ENCODE results near the gene GNG4. TPM values are rescaled to one million over a fixed set of nuclear protein-coding genes. Genes with fewer than 3 reads are reported as not detected.
"Not testable (repeated sequence)": the region's sequence is repeated elsewhere in the genome, so short reads cannot be mapped to it uniquely, and the experiment has no call there.

GNG4 gene
- total and polyA plus RNA-seq, 7 donors: 0.04 to 0.41 (median 0.05) TPM; not detected in 4

- Histone ChIP-seq H3K27me3 (ENCODE audit: insufficient read depth in 3 of 3, low read length in 2 of 3) (peaks cover 0 to 2% (median 0%) of the 10 kb centered on the region in 3 donors), H3K9me3 (peaks cover 5% of the 10 kb centered on the region), H3K27ac (no peak overlapping the region), H3K4me3 (no peak overlapping the region), H3K4me1 (no peaks in the 10 kb centered on the region), H3K36me3 (ENCODE audit: insufficient read depth in 1 of 2, low read depth in 1 of 2) (no peaks in the 10 kb centered on the region)
- WGBS, 3 donors: 93 to 95% (median 93%) methylated on average over 3 of the region's 3 CpGs
- ATAC-seq: no peak
- intact Hi-C loops (cut with DNase I): no loop called here
- DNase-seq: no peak
- no peak for TF ChIP-seq CTCF (IDR thresholded peaks at IDR 0.05)
Measured at GRCh38 chr1:235579891-235580290, 69.7 kb downstream of the GNG4 start.

DNA sequence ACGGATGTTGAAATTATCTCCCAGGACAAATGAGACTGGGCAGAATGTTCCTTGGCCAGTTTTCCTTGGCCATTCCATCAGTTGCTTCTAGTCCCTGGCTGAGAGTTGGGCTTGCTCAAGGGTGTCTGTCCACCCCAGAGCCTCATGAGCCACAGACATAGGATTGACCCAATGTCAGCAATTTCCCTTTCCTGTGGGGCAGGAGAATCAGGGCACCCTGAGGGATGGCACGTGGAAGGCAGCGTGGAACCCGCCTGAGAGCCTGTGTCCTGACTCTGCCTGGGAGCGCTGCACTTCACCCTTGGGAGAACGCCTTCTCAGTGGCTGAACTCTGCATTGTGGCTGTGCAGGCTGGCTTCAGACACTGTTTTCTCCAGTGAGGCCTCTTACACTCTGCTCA lies 74.0 kb downstream of the GNG4 start:
- intact Hi-C loops (cut with DNase I): no loop called here
- TF ChIP-seq CTCF (IDR thresholded peaks at IDR 0.05): no peak

GRCh38 chr1:235573880-235574279 lies 75.7 kb downstream of the GNG4 start:
- H3K4me3 ChIP-seq: no peak overlapping the region
- H3K4me1 ChIP-seq: no peaks in the 10 kb centered on the region
- TF ChIP-seq CTCF (IDR thresholded peaks at IDR 0.05): no peak
- no peaks in the 10 kb centered on the region for H3K36me3 ChIP-seq (ENCODE audit: insufficient read depth in 1 of 2, low read depth in 1 of 2)
- H3K9me3 ChIP-seq: peaks cover 5% of the 10 kb centered on the region
- H3K27ac ChIP-seq: no peak overlapping the region
- H3K27me3 ChIP-seq (ENCODE audit: insufficient read depth in 3 of 3, low read length in 2 of 3): no peaks in the 10 kb centered on the region
- ATAC-seq (no peak), DNase-seq (no peak)
- 75 to 82% (median 80%) methylated on average over 2 of the region's 2 CpGs for WGBS, 3 donors
- intact Hi-C loops (cut with DNase I): no loop called here

More for the DNA sequence above, 74.0 kb downstream of the GNG4 start:
- H3K27me3 ChIP-seq (ENCODE audit: insufficient read depth in 3 of 3, low read length in 2 of 3): no peaks in the 10 kb centered on the region
- ATAC-seq: no peak
- no peak overlapping the region for H3K27ac ChIP-seq
- H3K4me3 ChIP-seq: no peak overlapping the region
- H3K4me1 ChIP-seq: no peaks in the 10 kb centered on the region
- 79 to 86% (median 80%) methylated on average over 6 of the region's 6 CpGs for WGBS, 3 donors
- H3K36me3 ChIP-seq (ENCODE audit: insufficient read depth in 1 of 2, low read depth in 1 of 2): no peaks in the 10 kb centered on the region
- H3K9me3 ChIP-seq: peaks cover 5% of the 10 kb centered on the region
- DNase-seq: no peak

DNA sequence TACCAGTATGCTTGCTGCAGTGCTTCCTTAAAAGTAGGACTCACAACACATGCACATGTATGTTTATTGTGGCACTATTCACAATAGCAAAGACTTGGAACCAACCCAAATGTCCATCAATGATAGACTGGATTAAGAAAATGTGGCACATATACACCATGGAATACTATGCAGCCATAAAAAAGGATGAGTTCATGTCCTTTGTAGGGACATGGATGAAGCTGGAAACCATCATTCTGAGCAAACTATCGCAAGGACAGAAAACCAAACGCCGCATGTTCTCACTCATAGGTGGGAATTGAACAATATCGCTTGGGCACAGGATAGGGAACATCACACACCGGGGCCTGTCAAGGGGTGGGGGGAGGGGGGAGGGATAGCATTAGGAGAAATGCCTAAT lies 76.6 kb downstream of the GNG4 start:
- H3K9me3 ChIP-seq; intact Hi-C loops (cut with DNase I); H3K4me3 ChIP-seq; DNase-seq; ATAC-seq; H3K27me3 ChIP-seq (ENCODE audit: insufficient read depth in 3 of 3, low read length in 2 of 3); H3K4me1 ChIP-seq; H3K27ac ChIP-seq; H3K36me3 ChIP-seq (ENCODE audit: insufficient read depth in 1 of 2, low read depth in 1 of 2): not testable (repeated sequence)
- WGBS, 3 donors: 93 to 100% (median 97%) methylated on average over 5 of the region's 5 CpGs

DNA sequence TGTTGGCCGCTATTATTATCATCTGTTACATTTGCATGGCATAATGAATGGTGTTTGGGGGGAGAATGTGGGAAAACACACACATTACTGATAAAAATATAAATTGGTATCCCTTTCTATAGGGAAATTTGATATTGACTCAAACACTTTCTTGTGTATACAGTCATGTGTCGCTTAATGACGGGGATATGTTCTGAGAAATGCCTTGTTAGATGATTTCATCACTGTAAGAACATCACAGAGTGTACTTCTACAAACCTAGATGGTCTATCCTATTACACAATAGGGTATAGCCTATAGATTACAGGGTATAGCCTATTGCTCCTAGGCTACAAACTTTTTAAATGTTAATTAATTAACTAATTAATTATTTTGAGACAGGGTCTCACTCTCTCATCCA lies 78.1 kb downstream of the GNG4 start:
- ATAC-seq (no peak), DNase-seq (no peak)
- Histone ChIP-seq H3K27ac (no peak overlapping the region), H3K27me3 (ENCODE audit: insufficient read depth in 3 of 3, low read length in 2 of 3) (no peaks in the 10 kb centered on the region), H3K9me3 (no peaks in the 10 kb centered on the region), H3K36me3 (ENCODE audit: insufficient read depth in 1 of 2, low read depth in 1 of 2) (no peaks in the 10 kb centered on the region), H3K4me1 (no peaks in the 10 kb centered on the region), H3K4me3 (no peak overlapping the region)
- WGBS, 3 donors: 85 to 88% (median 86%) methylated on average over 3 of the region's 3 CpGs
- no peak for TF ChIP-seq CTCF (IDR thresholded peaks at IDR 0.05)
- intact Hi-C loops (cut with DNase I): no loop called here

Data from psoas muscle (tissue), 8 donors.